ENCODE measurements around the gene TAC4. TPM values are rescaled to one million over a fixed set of nuclear protein-coding genes. Genes with fewer than 3 reads are reported as not detected.
A peak's percentile ranks its signal among the peaks of the same experiment; 100 is the strongest.

The TAC4 gene
- total and polyA plus RNA-seq, 2 of the 13 experiments (the other 11 are each of a cell fraction or from before 2014, with no cell fraction given) = not detected

DNA sequence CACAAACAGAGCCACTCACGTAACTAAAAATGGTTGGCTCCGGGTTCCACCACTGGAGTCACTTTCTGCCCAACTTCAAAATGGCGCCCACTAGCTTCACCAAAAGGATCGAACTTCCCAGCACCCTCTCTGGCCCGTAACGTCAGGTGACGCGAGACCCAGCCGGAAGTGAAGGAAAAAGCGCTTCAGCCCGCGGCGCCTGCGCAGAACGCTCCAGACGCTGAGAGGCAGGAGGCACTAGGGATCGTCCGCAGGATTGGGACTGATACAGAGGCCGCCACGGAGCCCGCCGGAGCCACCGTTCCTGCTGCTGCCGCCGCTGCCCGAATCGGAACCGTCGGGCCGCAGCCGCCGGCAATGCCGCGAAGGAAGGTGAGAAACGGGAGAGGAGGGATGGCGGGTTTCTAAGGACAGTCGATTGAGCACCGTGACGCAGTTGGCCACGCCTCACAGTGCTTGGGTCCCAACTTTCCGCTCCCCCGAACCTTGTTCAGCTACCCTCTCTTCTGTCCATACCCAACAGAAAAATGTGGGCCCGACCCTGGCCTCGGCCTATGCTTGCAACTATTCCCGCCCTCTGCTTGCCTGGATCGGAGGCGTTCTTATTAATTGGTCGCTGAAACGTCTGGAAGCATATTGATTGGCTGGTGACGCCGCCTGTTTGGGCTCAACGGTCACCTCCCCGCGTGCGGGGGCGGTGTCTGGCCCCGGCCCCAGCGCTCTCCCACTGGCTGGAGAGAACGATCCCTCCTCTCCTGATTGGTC, 59.2 kb downstream of the TAC4 start, which contains the start of gene KAT7 (continued):
- TF ChIP-seq, protein P1, sequence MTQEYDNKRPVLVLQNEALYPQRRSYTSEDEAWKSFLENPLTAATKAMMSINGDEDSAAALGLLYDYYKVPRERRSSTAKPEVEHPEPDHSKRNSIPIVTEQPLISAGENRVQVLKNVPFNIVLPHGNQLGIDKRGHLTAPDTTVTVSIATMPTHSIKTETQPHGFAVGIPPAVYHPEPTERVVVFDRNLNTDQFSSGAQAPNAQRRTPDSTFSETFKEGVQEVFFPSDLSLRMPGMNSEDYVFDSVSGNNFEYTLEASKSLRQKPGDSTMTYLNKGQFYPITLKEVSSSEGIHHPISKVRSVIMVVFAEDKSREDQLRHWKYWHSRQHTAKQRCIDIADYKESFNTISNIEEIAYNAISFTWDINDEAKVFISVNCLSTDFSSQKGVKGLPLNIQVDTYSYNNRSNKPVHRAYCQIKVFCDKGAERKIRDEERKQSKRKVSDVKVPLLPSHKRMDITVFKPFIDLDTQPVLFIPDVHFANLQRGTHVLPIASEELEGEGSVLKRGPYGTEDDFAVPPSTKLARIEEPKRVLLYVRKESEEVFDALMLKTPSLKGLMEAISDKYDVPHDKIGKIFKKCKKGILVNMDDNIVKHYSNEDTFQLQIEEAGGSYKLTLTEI (CRISPR knock-in tag; conservative IDR thresholded peaks at IDR 0.05) = no peak
- TF ChIP-seq HOXA5 (CRISPR knock-in tag; IDR thresholded peaks at IDR 0.05) (no peak), ZNF678 (CRISPR knock-in tag; IDR thresholded peaks at IDR 0.05) (0 out of 2 replicates have a peak, but pooled peaks have one; percentile 34), ERF (CRISPR knock-in tag; IDR thresholded peaks at IDR 0.05) (peak; percentile 75; the same call in 1 of the 2 replicates), NFKB2 (CRISPR knock-in tag; IDR thresholded peaks at IDR 0.05; ENCODE audit: borderline replicate concordance) (peak; percentile 87; the same call in 1 of the 2 replicates), ZNF460 (CRISPR knock-in tag; IDR thresholded peaks at IDR 0.05; ENCODE audit: borderline replicate concordance) (no peak), FOXK1 (CRISPR knock-in tag; IDR thresholded peaks at IDR 0.05; ENCODE audit: borderline replicate concordance, low read depth) (peak; percentile 89; the same call in 1 of the 2 replicates), NFATC3 (CRISPR knock-in tag; IDR thresholded peaks at IDR 0.05) (peak; percentile 71; the same call in 1 of the 2 replicates), JARID2 (CRISPR knock-in tag; IDR thresholded peaks at IDR 0.05; ENCODE audit: insufficient replicate concordance) (peak; percentile 14), ZNF766 (CRISPR knock-in tag; IDR thresholded peaks at IDR 0.05; ENCODE audit: borderline replicate concordance) (peak; percentile 82; the same call in 1 of the 2 replicates), POLR2AphosphoS5 (IDR thresholded peaks at IDR 0.05; ENCODE audit: low read depth, low read length) (peak; percentile 85), SCMH1 (CRISPR knock-in tag; IDR thresholded peaks at IDR 0.05; ENCODE audit: borderline replicate concordance) (no peak), PHB2 (IDR thresholded peaks at IDR 0.05; ENCODE audit: partially characterized antibody) (no peak), ZBTB21 (CRISPR knock-in tag; IDR thresholded peaks at IDR 0.05) (peak; percentile 98)
- TF ChIP-seq, protein P2, sequence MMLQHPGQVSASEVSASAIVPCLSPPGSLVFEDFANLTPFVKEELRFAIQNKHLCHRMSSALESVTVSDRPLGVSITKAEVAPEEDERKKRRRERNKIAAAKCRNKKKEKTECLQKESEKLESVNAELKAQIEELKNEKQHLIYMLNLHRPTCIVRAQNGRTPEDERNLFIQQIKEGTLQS (CRISPR knock-in tag; IDR thresholded peaks at IDR 0.05) = peak; percentile 35
- TF ChIP-seq, protein P3, sequence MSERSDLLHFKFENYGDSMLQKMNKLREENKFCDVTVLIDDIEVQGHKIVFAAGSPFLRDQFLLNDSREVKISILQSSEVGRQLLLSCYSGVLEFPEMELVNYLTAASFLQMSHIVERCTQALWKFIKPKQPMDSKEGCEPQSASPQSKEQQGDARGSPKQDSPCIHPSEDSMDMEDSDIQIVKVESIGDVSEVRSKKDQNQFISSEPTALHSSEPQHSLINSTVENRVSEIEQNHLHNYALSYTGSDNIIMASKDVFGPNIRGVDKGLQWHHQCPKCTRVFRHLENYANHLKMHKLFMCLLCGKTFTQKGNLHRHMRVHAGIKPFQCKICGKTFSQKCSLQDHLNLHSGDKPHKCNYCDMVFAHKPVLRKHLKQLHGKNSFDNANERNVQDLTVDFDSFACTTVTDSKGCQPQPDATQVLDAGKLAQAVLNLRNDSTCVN (CRISPR knock-in tag; IDR thresholded peaks at IDR 0.05; ENCODE audit: borderline replicate concordance) = peak; percentile 93
- TF ChIP-seq, protein P4, sequence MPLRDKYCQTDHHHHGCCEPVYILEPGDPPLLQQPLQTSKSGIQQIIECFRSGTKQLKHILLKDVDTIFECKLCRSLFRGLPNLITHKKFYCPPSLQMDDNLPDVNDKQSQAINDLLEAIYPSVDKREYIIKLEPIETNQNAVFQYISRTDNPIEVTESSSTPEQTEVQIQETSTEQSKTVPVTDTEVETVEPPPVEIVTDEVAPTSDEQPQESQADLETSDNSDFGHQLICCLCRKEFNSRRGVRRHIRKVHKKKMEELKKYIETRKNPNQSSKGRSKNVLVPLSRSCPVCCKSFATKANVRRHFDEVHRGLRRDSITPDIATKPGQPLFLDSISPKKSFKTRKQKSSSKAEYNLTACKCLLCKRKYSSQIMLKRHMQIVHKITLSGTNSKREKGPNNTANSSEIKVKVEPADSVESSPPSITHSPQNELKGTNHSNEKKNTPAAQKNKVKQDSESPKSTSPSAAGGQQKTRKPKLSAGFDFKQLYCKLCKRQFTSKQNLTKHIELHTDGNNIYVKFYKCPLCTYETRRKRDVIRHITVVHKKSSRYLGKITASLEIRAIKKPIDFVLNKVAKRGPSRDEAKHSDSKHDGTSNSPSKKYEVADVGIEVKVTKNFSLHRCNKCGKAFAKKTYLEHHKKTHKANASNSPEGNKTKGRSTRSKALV (CRISPR knock-in tag; IDR thresholded peaks at IDR 0.05) = peak; percentile 72; the same call in 1 of the 2 replicates
- TF ChIP-seq, protein P5, sequence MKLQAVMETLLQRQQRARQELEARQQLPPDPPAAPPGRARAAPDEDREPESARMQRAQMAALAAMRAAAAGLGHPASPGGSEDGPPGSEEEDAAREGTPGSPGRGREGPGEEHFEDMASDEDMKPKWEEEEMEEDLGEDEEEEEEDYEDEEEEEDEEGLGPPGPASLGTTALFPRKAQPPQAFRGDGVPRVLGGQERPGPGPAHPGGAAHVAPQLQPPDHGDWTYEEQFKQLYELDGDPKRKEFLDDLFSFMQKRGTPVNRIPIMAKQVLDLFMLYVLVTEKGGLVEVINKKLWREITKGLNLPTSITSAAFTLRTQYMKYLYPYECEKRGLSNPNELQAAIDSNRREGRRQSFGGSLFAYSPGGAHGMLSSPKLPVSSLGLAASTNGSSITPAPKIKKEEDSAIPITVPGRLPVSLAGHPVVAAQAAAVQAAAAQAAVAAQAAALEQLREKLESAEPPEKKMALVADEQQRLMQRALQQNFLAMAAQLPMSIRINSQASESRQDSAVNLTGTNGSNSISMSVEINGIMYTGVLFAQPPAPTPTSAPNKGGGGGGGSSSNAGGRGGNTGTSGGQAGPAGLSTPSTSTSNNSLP (IDR thresholded peaks at IDR 0.05; ENCODE audit: low read depth, low read length) = peak; percentile 74

All from HepG2 (cell line).